H1 (cell line): Measurements from ENCODE around the gene IQSEC3. TPM values are rescaled to one million over a fixed set of nuclear protein-coding genes. Genes with fewer than 3 reads are reported as not detected.

Source experiments
- GABPA ChIP-seq: IDR thresholded peaks from 2 replicates; pipeline ENCODE4 v1.6.1; 2011; ENCODE audit warnings: mild to moderate bottlenecking, low read length, moderate library complexity, borderline replicate concordance; ENCODE audit not compliant: insufficient read depth
- HDAC2 ChIP-seq, 2 experiments: fragments of 300-600 bp in 1 of 2; sonication (generic) in 1 of 2; IDR thresholded peaks; 2 replicates each; pipeline ENCODE4 v1.6.1; 2011 to 2012; ENCODE audit warnings: low read depth in 2 of 2, low read length in 2 of 2, mild to moderate bottlenecking in 2 of 2, moderate library complexity in 2 of 2, borderline replicate concordance in 1 of 2, inconsistent platforms in 1 of 2
- NRF1 ChIP-seq: IDR thresholded peaks from 2 replicates; pipeline ENCODE4 v1.6.1; 2011; ENCODE audit warnings: mild to moderate bottlenecking, low read depth, low read length, improper control_type of control experiment
- TEAD4 ChIP-seq: IDR thresholded peaks from 2 replicates; pipeline ENCODE4 v1.6.1; 2012; ENCODE audit warnings: low read depth, low read length, inconsistent platforms, mixed read lengths
- polyA plus RNA-seq, 7 experiments: library from polyadenylated mRNA; depleted of rRNA in 3 of 7; stranded (reverse) in 5 of 7; unstranded in 2 of 7; fragments of >200 nt in 5 of 7; fragments of 200-250 nt in 2 of 7; gene quantifications; 1 replicate in 5 of 7; 2 replicates in 1 of 7; 4 replicates in 1 of 7; pipeline versions ENCODE4 v1.2.1 to v1.2.3, GENCODE V29; 2011 to 2013; ENCODE audit warnings: missing spikeins in 2 of 7, mixed read lengths in 2 of 7
- total RNA-seq: library from RNA; stranded (reverse); fragmentation: NEBNext Ultra II Directional; extraction: Animal tissue kit (Norgen Biotek cat#: 25700); gene quantifications from 2 replicates; pipeline ENCODE4 v1.2.1, GENCODE V29; 2021

IQSEC3 gene
- total and polyA plus RNA-seq, 2 of the 8 experiments (the other 6 are each of a cell fraction or from before 2014, with no cell fraction given) = 1.2 to 3.1 TPM

DNA sequence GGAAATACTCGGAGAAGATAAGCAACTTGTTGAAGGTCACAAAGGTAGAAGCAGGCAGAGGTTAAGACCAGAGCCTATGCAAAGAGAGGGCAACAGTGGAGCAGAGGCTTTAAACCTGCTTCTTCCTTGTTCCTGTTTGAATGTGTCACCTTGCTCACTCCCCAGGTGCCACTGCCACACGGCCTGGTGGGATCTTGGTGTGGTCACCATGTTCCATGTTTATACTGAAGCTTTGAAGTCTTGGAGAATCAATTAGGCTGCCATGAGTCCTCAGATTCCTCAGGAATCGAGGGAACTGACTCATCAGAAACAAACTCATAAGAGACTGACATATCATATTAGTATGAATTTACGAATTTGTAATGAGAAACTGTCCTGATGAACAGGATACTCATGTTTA is 46.8 kb downstream of the IQSEC3 start (continued):
- TF ChIP-seq GABPA = no peak
- TF ChIP-seq TEAD4 = no peak
- no peak for TF ChIP-seq NRF1
- no peak for TF ChIP-seq HDAC2 (IDR thresholded peaks at IDR 0.05; ENCODE audit: borderline replicate concordance in 1 of 2, low read depth in 2 of 2, low read length in 2 of 2)
